ENCODE data around the gene STAP1.
"Not testable (repeated sequence)": the region's sequence is repeated elsewhere in the genome, so short reads cannot be mapped to it uniquely, and the experiment has no call there.

Gene STAP1, protein sequence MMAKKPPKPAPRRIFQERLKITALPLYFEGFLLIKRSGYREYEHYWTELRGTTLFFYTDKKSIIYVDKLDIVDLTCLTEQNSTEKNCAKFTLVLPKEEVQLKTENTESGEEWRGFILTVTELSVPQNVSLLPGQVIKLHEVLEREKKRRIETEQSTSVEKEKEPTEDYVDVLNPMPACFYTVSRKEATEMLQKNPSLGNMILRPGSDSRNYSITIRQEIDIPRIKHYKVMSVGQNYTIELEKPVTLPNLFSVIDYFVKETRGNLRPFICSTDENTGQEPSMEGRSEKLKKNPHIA

DNA sequence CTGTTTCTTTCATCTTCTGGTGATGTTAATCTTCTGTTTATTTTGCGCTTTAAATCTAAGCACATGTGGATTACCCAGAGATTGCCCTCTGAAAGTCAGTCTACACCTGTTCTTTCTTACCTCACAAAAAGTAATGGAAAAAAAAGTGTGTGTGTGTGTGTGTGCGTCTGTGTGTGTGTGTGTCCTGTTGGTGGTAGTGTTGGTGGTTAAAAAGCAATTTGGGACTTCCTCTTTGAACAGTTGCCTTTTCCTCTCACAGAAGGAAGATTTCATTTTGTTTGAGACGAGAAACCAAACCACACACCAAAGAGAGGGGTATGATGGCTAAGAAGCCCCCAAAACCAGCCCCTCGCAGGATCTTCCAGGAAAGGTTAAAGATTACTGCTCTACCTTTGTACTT is at the start of gene STAP1:
Gene STAP1 (plus strand): TSS at position 235 of the 400 bp plus-strand sequence. CDS start 83 bp downstream, at position 318.
- DNase-seq: no peak

DNA sequence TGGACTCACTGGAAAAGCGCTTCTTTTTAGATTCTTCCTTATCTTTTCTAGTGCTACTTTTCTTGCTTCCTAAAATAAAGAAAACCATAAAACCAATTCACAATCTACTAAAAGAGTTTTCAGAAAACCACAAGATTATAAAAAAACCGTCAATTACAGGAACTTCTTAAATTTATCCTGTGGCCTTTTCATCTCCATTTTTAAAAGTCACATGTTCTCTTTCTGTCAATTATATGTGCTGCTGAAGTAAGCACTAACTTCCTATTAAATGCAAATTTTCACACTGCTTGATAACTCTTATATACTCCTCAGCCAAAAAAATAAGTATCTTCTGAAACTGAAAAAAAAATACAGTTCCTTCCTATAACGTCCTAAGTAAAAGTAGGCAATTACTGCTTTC is 46.0 kb upstream of the STAP1 start:
- DNase-seq: no peak

DNA sequence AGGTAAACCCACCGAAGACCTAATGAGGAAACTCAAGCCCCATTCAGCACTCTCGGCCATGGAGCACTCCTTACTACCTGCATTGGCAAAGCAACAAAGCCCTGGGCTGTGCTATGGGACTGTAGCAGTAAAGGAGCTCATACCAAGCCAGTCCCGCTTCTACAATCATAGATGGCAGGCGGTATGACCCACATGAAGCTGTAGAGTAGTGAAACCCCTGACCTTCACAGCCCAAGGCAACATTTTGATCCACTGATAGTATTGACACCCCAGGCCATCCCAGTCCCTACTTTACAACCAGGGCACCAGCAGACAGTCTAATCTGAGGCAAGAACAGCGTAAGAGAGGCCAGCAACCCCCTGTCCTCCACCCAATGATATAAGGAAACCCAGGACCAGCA is 38.4 kb upstream of the STAP1 start:
- DNase-seq: no peak

GRCh38 chr4:67521506-67521905 is 37.0 kb upstream of the STAP1 start:
- no peak for DNase-seq

DNA sequence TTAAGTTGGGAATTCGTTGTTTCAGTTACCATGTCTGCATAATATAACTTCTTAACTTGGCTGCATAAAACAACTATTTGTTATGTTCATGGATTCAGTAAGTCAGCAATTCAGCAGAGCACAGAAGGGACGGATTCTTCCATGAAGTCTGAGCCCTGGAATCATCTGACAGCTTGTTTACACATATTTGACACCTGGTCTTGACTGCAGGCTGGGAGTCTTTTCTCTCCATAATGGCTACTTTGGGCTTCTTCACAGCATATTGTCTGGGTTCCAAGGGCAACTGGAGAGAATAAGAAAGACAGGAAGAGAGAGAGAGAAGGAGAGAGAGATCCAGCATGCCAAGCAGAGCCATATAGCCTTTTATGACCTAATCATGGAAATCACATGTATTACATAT is 36.3 kb upstream of the STAP1 start:
- no peak for DNase-seq

GRCh38 chr4:67522851-67523671 is 35.5 kb upstream of the STAP1 start:
- no peak for DNase-seq

- not testable (repeated sequence) for DNase-seq
These were observed 34.4 kb upstream of the STAP1 start for GRCh38 chr4:67524140-67524539.

DNA sequence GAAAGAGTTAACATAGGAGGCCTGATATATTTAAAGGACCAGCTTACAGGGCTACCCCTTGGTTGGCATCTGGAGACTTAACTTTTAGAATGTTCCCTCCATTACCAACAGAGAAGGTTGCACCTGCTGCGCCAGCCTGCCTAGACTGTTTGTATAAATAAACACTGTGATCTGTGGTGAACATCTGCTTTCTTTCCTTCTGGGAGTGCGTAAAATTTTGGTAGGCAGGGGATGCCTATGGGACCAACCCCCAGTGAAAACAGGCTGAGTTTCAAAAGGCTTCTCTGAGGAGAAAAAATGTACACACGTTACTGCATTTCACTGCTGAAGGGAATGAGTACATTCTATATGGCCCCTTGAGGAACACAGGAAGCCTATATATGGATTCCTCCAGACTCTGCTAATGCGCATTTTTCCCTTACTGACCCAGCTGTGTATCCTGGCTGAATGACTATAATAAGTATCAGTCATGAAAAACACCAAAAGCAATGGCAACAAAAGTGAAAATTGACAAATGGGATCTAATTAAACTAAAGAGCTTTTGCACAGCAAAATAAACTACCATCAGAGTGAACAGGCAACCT is 27.1 kb upstream of the STAP1 start:
- DNase-seq: peak; percentile 34 to 46

- DNase-seq: not testable (repeated sequence)
These were observed 26.1 kb upstream of the STAP1 start for GRCh38 chr4:67532397-67532796.

DNA sequence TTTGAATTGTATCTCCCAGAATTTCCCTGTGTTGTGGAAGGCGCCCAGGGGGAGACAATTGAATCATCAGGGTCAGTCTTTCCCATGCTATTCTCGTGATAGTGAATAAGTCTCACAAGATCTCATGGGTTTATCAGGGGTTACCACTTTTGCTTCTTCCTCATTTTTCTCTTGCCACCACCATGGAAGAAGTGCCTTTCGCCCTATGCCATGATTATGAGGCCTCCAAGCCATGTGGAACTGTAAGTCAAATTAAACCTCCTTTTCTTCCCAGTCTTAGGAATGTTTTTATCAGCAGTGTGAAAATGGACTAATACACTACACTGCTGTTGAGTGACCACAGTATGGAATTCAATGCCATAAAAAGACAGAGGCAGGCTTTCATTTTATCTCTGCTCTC is 25.4 kb upstream of the STAP1 start:
- DNase-seq: no peak

DNA sequence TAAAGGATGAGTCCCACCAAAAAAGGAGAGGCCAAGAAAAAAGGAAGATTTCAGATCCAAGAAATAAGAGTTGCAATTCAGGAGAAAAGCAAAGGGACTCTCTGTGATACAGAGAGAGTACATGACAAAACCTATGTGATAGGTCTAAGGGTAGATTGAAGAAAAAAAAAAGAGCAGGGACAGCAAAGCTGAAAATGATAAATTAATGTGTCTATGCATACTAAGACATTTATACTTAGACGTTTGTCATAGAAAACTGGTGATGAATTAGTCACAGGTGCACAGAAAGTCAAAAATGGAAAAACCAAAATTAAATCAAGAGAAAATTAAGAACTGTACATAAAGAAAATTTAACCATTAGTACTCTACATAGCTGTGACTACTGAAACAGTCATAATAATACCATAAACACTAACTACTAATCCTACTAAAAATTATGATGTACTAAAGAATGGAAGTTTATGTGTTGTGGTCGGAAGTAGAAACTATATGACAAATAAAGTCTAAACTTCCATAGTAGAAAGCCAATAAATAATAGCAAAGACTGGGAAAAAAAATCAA is 23.2 kb upstream of the STAP1 start:
- DNase-seq: no peak

- DNase-seq: peak in 1 of 2 experiments; percentile 3
These were observed 18.7 kb upstream of the STAP1 start for GRCh38 chr4:67539830-67540229.

DNA sequence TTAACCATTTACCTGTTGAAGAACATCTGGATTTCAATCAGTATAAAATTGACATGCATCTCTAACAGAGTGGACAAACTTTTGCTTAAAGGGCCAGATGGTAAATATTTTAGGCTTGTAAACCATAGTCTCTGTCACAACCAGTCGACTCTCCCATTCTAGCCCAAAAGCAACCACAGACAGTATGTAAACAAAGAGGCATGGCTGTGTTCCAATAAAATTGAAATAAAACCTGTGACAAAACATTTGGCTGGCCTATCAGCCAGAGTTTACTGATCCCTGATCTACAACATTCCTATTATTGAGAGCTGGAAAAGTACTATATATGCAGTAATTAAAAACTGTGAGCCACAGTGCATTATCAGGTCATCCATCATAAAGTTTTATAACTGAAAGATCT is 16.5 kb upstream of the STAP1 start:
- no peak for DNase-seq

DNA sequence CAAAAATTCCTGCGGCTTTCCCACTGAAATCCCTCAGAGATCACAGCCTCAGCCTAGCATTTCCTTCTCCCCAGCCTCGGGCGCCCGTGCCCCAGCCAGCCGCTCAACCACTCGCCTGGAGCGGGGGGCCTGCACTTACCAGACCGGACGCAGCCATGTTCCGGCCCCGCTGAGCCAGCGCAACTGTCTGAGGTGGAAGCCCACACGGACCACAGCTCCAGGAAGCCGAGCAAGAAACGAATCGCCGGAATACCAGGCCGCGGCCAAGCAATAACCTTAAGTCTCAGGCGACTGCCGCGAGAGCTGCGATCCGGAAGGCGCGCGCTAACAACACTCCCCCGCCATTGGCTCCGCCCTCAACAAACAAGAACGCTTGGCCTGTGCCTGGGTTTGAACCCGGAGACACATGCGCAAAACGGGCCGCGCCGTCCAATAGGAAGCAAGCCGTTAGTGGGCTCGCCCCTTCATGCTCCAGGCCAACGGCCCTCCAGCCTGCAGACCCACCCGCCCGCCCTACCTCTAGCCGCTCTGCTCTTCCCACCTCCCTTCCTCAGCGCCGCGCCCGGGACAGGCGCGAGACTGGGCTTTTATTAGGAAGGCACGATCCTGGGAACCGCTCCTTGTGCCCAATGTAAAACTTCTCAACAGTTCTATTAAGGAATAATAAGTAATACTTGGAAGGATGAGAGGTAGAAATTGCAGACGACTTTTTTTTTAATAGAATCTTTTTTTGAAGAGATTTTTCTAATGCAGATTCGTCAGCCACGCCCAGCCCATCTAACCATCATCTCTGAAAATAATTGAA is 13.1 kb upstream of the STAP1 start, which contains the start of gene CENPC:
Gene CENPC (minus strand): TSS at position 305 of the 805 bp plus-strand sequence. CDS start 148 bp downstream, at position 157.
- peak; percentile 97 to 98 for DNase-seq

GRCh38 chr4:67546004-67546356 is 12.5 kb upstream of the STAP1 start:
- peak; percentile 4 to 26 for DNase-seq

DNA sequence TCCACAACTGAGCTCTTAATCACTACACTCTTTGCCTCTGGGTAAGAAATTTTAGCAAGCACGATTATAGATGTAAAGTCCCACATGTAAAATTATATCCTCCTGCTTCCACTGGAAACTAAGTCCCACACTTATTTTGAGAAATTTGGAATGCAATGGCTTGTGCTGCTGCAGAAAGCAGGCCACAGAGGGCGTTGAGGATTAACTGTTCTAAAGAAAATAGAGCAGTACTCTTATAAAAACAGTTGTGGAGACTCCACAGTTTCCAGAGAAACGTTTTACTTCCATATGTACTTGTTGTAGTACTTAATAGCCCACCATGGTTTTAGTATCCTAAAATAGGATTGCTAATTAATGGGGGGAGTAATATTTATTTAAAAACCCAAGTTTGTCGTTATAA is 11.6 kb upstream of the STAP1 start:
- no peak for DNase-seq

DNA sequence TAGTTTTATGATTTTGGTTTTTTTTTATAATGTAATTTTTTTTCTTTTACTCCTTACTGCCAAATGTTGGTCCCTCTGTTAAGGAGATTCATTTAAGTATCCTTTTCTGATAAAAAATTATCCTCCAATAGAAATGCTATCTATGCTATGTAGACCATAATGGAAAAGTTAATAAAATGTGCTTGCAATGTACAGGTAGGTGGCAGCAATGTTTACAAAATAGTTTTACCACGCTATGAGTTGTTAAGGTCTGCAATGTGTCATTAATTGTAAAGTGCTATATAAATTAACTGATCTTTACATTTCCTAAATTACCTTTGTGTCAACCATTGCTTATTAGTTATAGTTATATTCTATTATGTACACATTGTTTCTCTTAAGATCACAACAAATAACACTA is 9.4 kb upstream of the STAP1 start:
- DNase-seq: peak; percentile 11 to 45

DNA sequence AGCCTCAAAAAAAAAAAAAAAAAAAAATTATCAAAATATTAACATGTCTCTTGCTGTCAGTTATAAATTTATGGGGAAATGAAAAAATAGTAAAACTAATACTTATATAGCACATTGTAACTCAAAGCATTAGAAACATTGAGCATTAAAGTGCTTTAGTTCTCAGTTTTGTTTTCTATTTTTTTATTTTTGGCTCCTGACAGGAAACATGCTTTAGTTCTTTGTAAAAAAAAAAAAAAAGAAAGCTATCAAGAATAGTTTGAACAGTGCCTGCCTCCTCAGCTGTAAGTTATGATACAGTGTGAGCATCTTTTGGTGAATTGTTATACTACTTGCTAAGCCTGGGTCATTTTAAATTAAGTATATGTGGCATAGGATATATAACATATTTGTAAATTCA is 8.1 kb upstream of the STAP1 start:
- DNase-seq: no peak

- DNase-seq: no peak
These were observed 7.7 kb upstream of the STAP1 start for GRCh38 chr4:67550857-67551256.

- not testable (repeated sequence) for DNase-seq
These were observed 6.3 kb upstream of the STAP1 start for GRCh38 chr4:67552146-67552792.

GRCh38 chr4:67554096-67554495 is 4.4 kb upstream of the STAP1 start:
- no peak for DNase-seq

GRCh38 chr4:67555447-67555846 is 3.1 kb upstream of the STAP1 start:
- no peak for DNase-seq
